ENCODE data around the gene HS1BP3.

The HS1BP3 gene

DNA sequence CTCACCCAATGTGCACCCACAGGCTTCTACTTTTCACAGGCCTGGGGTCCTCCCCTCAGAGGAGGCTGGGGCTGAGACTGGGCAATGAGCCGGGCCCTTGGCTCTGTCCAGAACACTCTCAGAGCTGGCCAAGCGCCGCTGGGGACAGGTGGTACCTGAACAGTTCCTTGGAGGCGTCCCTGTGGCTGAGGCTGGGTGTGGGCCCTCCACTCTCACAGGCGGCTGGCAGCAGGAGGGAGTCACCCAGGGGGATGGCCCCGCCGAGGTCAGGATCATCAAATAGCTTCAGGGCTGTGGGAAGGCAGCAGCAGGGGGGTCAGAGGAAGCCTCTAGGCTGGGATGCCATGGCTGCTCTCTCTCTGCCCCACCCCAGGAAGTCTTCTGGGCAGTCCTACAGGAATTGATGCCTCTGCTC is 27.1 kb downstream of the HS1BP3 start:
- DNase-seq (ENCODE audit: low read depth): no peak
- no peak overlapping the region for H3K4me3 ChIP-seq (ENCODE audit: low read depth, low read length)
- TF ChIP-seq, protein P1, sequence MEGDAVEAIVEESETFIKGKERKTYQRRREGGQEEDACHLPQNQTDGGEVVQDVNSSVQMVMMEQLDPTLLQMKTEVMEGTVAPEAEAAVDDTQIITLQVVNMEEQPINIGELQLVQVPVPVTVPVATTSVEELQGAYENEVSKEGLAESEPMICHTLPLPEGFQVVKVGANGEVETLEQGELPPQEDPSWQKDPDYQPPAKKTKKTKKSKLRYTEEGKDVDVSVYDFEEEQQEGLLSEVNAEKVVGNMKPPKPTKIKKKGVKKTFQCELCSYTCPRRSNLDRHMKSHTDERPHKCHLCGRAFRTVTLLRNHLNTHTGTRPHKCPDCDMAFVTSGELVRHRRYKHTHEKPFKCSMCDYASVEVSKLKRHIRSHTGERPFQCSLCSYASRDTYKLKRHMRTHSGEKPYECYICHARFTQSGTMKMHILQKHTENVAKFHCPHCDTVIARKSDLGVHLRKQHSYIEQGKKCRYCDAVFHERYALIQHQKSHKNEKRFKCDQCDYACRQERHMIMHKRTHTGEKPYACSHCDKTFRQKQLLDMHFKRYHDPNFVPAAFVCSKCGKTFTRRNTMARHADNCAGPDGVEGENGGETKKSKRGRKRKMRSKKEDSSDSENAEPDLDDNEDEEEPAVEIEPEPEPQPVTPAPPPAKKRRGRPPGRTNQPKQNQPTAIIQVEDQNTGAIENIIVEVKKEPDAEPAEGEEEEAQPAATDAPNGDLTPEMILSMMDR (IDR thresholded peaks at IDR 0.05; ENCODE audit: insufficient read depth, low read depth, low read length, missing control alignments): no peak

GRCh38 chr2:20623241-20623640 is 27.7 kb downstream of the HS1BP3 start:
- no peak overlapping the region for H3K4me3 ChIP-seq (ENCODE audit: low read depth, low read length)
- DNase-seq (ENCODE audit: low read depth): no peak
- TF ChIP-seq, protein P1 (IDR thresholded peaks at IDR 0.05; ENCODE audit: insufficient read depth, low read depth, low read length, missing control alignments): no peak

- no peak for DNase-seq (ENCODE audit: low read depth)
- H3K4me3 ChIP-seq (ENCODE audit: low read depth, low read length): no peak overlapping the region
- TF ChIP-seq, protein P1 (IDR thresholded peaks at IDR 0.05; ENCODE audit: insufficient read depth, low read depth, low read length, missing control alignments): no peak
Measured at GRCh38 chr2:20622731-20623130, 28.2 kb downstream of the HS1BP3 start.

DNA sequence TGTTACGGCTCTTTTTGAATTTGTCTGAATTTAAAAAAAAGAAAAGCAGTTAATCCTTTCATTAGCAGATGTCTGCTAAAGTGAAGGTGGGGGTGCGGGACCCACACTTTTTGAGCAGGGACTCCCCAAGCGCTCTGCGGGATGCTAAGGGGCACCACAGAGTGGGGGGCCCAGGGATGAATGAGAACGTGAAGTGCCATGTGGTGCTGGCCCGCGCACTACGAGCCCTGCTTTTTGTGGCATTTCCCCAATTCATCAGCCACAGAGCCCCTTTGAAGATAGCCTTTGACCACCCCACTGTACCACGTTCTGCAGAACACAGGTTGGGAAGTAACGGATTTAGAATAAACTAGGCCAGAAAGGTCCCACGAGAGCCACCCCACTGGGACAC is 28.6 kb downstream of the HS1BP3 start:
- DNase-seq (ENCODE audit: low read depth): no peak
- TF ChIP-seq, protein P1 (IDR thresholded peaks at IDR 0.05; ENCODE audit: insufficient read depth, low read depth, low read length, missing control alignments): no peak
- H3K4me3 ChIP-seq (ENCODE audit: low read depth, low read length): no peak overlapping the region

- DNase-seq (ENCODE audit: low read depth): no peak
- TF ChIP-seq, protein P1 (IDR thresholded peaks at IDR 0.05; ENCODE audit: insufficient read depth, low read depth, low read length, missing control alignments): no peak
Measured at GRCh38 chr2:20621366-20622295, 29.3 kb downstream of the HS1BP3 start.

DNA sequence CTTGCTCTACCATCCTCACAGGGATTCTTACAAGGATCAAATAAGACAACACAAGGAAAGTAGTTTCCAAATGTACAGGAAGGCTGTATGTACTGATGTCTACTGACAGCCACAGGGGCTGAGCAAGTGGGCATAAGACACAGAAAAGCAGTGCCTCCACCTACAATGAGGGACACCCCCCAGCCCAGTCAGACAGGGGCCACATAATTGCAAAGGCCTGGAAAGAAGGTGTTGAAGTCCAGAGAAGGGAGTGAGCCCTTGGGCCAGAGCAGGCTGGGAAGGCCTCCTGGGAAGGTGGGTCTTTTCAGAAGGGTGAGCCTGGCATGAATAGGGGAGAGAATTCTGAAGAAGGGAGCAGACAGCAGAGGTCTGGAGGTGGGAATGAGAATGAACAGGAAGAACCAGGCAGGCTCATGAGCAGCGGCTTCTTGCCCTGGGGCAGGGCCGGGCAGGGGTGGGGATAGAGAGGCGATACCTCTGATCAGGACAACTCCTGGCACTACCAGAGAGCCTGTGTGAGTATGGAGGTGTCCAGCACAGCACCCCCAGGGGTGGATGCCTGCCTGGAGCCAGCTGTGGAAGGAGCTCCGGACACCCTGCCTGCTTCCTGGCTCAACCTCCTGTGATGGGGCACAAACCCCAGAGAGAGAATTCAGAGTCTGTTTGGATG is 30.1 kb downstream of the HS1BP3 start:
- no peak for DNase-seq (ENCODE audit: low read depth)
- TF ChIP-seq, protein P1 (IDR thresholded peaks at IDR 0.05; ENCODE audit: insufficient read depth, low read depth, low read length, missing control alignments): no peak
- no peak overlapping the region for H3K4me3 ChIP-seq (ENCODE audit: low read depth, low read length)

More at GRCh38 chr2:20621366-20622295, 29.3 kb downstream of the HS1BP3 start:
- H3K4me3 ChIP-seq (ENCODE audit: low read depth, low read length): no peak overlapping the region

Measured in GM12865 (cell line).